Astrocyte of the spinal cord (primary cell): ENCODE measurements around the gene TRMT10A.

Experiments
- DNase-seq: peaks from one replicate; pipeline ENCODE4 v3.0.0; 2011; ENCODE audit warnings: low read depth, low spot score
- H3K4me3 ChIP-seq: 2 replicates; pipeline ENCODE4 v1.5.1; 2011; ENCODE audit warnings: low read depth, mild to moderate bottlenecking, low read length, moderate library complexity
- CTCF ChIP-seq: IDR thresholded peaks from 2 replicates; pipeline ENCODE4 v1.5.1; 2012; ENCODE audit warnings: low read depth, mild to moderate bottlenecking, low read length, inconsistent platforms
- in situ Hi-C: cut with HindIII; loops from 2 replicates; pipeline ENCODE4 v1.10.0; 2017; ENCODE audit warnings: low sequenced_read_pairs

The TRMT10A gene

GRCh38 chr4:99585516-99585915 is 21.7 kb upstream of the TRMT10A start:
- in situ Hi-C loops = no loop called here
- H3K4me3 ChIP-seq = no peak overlapping the region
- no peak for TF ChIP-seq CTCF
- DNase-seq = no peak

DNA sequence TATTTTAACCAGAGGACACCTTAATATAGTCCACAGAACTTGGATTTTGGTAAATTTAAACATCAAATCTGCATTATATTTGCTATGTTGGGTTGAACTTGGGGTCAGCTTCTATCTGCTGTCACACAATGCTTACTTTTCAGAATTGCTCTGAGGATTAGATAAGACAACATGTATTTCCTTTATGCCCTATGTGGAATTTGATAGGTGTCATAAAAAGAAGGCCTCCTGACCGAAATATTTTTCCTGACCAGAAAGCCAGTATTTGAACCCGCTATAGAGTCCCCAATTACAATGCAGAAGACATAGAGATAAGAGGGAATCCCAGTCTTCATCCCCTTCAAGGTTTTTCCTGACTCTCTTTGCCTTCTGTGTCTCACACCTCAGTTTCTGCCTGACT is 14.9 kb upstream of the TRMT10A start:
- in situ Hi-C loops = no loop called here
- H3K4me3 ChIP-seq = no peak overlapping the region
- TF ChIP-seq CTCF = no peak
- DNase-seq = no peak

- TF ChIP-seq CTCF = no peak
- in situ Hi-C loops = no loop called here
- H3K4me3 ChIP-seq = no peak within 1 kb of the TSS
- no peak for DNase-seq
Observed at GRCh38 chr4:99574530-99575324, 10.9 kb upstream of the TRMT10A start, which contains the start of gene MTTP. Gene MTTP, plus strand, starts transcription at chr4:99574824. Its CDS starts 86 bp downstream, at chr4:99574910.

GRCh38 chr4:99573735-99574368 is 10.0 kb upstream of the TRMT10A start:
- DNase-seq = no peak
- in situ Hi-C loops = no loop called here
- H3K4me3 ChIP-seq = no peak overlapping the region
- TF ChIP-seq CTCF = no peak

DNA sequence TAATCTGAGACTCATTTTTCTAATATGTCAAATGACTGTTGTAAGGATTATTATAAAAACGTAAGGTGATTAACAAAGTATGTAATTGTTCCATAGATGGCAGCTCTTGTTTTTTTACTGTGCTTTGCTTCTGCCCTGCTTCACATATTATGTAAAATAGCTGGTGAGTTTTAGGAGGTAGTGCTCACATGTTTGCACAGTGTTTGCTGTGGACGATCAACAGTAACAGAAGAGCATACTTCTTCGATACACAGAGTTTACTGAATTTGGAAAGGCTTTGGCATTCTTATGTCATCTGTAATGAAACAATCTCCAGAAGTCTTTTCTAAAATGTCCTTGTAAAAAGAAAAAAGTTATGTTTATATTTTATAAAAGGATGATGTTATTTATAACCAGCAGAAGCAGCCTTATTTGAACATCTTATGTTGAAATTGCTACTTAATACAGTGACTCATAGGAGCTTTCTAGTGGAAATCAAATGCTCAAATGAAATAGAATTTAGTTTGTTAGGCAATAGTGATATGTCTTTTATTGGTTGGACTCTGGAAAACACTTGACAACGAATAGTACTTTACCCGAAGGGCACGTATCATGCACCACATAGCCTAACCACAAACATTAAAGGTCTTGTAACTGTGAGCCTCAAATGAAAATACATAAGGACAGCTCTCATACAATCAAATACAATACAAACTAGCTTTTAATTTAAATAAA is 8.8 kb upstream of the TRMT10A start:
- DNase-seq = no peak
- H3K4me3 ChIP-seq = no peak overlapping the region
- no peak for TF ChIP-seq CTCF
- in situ Hi-C loops = no loop called here

DNA sequence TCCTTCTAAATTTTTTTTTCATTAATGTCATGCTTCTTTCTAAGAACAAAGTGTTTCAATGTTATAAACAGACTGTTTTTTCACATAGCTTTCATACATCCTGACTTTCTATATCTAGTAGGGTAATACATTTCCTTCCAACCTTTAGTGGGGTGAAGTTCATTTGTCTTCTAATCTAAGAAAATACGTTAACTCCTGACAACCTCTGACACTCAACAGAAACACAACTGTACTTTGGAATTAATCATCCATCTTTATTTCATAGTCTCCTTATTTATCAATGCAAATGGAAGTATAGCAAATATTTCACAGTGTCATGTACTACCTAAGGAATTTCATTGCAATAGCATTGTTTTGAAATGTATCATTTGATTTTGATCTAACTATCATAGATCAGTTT is 8.0 kb upstream of the TRMT10A start:
- no peak for TF ChIP-seq CTCF
- no peak for DNase-seq
- no peak overlapping the region for H3K4me3 ChIP-seq
- in situ Hi-C loops = no loop called here
